Posterior vena cava (tissue), 2 donors: Measurements from ENCODE around the gene HERC4. TPM values are rescaled to one million over a fixed set of nuclear protein-coding genes. Genes with fewer than 3 reads are reported as not detected.
"Not testable (repeated sequence)": the region's sequence is repeated elsewhere in the genome, so short reads cannot be mapped to it uniquely, and the experiment has no call there.

Source experiments
- DNase-seq: peaks from one replicate; pipeline ENCODE4 v3.0.0-alpha.2; 2020; ENCODE audit warnings: low spot score
- intact Hi-C, 2 donors: fragments of 100-400 bp; cut with DNase I; formaldehyde crosslinking; loops; one replicate each; pipeline versions ENCODE4 v1.14.1 to v1.14.2; 2022 to 2023
- total RNA-seq, 2 donors: library from RNA; stranded (reverse); fragmentation: NEBNext Ultra II Directional; extraction: Animal tissue kit (Norgen Biotek cat#: 25700); gene quantifications; one replicate each; pipeline ENCODE4 v1.2.1, GENCODE V29; 2021
- donor health status: DM: yes; HTN: yes; CAD: no.
- donor health status: DM: yes; HTN: yes; CAD: no.

Gene HERC4
- total RNA-seq, 2 donors from 2014 or later, result 50.4 to 72.0 TPM

DNA sequence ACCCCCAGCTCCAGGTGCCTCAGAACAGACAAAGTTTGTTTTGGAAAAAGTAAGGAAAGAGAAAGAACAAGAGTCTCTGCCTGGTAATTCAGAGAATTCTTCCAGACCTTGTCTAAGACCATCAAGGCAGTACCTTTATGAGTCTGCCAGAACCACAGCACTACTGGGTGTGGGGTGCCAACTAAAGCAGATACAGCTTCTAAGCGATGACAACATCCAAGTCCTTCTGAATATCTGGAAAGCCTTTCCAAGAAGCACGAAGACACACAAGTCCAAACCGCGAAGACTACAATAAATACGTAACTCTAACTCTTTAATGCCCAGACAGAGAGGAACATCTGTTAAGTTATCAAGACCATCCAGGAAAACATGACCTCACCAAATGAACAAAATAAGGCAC lies 96.3 kb downstream of the HERC4 start:
- intact Hi-C loops, result no loop called here
- no peak for DNase-seq

DNA sequence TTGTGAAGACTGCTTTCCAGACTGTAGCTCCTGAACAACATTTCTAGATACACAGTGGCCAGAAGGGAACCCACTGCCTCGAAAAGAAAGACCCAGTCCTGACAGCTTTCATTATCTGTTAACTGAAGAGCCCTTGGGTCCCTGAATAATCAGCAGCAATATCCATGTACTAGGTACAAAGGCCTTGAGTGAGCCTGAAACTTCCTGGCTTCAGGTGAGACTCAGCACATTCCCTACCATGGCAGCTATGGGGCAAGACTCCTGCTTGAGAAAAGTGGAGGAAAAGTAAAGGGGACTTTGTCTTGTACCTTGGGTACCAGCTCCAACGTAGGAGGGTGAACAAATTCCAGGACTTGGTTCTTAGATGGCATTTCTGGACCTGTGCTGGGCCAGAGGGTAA lies 97.8 kb downstream of the HERC4 start:
- intact Hi-C loops, result no loop called here
- no peak for DNase-seq

DNA sequence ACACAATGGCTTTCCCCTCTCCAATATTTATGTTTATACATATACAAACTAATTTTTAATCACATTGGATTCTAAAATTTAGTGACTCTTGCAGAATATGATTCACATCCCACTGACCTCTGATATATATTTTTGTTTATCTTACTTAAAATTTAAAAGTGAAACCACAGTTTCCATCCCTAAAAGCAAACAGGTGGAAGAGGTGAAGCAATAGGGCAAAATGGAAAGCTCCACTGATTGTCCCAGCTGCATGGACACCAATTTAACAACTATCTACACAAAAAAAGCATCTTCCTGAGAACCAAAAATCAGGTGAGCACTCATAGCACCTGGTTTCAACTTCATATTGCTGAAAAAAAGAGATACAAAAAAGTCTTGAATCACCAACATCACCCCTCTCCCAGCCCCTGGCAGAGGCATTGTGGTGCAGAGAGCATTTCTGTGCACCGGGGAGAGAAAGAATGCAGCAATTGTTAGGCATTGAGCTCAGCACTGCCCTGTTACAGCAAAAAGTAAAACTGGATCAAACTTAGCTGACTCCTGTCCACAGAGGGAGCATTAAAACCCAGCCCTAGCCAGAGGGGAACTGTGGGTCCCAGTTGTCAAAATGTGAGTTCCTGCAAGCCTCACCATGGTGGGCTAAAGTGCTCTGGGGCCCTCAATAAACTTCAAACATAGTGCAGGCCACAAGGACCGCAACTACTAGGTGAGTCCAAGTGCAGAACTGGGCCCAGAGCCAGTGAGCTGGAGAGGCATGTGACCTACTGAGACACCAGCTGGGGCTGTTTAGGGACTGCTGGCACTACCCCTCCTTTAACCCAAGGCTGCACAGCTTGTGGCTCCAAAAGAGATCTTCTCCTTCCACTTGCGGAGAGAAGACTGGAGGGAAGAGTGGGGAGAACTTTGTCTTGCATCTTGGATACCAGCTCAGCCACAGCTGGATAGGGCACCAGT lies 98.5 kb downstream of the HERC4 start:
- DNase-seq, result no peak
- intact Hi-C loops, result no loop called here

DNA sequence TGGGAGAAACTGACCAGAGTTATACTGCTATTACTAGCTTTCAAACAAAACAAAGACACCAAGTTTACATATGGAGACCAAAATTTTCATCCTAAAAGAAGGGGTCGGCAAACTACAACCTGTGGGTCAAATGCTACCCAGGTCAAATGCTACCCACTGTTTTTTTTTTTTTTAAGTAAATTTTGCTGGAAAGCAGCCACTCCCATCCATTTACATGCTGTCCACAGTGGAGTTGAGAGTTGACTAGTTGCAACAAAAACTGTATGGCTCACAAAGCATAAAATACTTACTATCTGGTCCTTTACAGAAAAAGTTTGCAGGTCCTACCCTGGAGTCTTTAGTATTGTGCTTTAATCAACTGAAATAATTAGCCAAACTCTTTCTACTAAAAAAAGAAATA lies 99.2 kb downstream of the HERC4 start:
- intact Hi-C loops, result no loop called here
- no peak for DNase-seq

DNA sequence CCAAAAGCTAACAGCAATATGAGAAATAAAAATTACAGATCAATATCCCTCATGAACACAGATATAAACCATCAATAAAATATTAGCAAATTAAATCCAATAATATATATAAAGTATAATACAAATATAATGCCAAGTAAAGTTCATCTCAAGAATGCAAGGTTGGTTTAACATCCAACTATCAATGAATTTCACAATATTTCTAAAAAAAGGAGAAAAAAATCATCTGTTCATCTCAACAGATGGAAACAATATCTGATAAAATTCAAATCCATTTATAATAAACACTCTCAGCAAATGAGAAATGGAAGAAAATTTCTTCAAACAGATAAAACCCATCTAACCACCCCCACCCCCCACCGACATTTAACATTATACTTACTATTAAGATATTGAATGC lies 103.8 kb downstream of the HERC4 start:
- intact Hi-C loops, result no loop called here
- no peak for DNase-seq

DNA sequence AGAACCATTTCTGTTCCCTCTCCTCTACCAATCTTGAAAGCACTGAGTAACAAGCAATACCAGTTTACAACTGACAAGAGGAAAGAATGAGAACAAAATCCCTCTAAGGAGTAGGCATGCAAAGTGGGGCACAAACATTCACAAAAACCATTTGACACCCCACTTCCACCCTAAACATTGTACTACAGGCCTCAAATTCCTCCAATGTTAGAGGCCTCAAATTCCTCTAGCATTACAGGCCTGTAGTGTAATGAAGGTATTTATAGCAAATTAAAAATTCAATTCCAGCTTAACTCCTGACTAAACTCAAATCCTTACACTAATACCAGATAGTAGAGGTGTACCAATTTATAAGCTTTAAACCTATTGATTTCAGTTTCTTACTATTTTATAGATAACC lies 105.2 kb downstream of the HERC4 start:
- no peak for DNase-seq
- intact Hi-C loops, result no loop called here

DNA sequence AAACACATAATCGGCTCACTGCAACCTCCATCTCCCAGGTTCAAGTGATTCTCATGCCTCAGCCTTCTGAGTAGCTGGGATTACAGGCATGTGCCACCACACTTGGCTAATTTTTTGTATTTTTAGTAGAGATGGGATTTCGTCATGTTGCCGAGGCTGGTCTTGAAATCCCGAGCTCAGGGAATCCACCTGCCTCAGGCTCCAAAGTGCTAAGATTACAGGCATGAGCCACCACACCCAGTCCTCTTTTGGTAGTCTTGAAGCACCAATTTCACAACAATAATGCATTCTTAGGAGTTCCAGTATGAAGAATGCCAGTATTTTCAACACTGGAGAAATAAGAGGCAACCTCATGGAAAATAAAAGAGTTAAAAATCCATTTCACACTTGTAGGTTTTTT lies 109.0 kb downstream of the HERC4 start:
- DNase-seq, intact Hi-C loops: not testable (repeated sequence)

DNA sequence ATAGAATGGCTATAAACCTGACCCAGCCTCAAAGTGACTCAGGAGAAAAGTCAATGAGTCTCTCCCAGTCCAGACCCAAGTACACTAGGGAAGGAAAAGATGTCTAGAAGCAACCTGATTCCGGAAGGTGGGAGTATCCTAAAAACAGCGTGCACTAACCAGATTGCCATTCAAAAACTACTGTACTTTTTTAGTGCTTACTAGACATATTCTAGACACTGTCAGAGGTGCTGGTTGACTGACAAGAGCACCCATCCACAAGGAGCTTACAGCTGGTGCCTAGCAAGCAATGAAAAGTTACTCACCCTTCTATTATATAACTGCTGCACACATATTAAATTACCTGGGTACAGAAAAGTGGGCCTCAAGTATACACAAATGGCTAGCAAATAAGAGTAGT lies 109.6 kb downstream of the HERC4 start:
- intact Hi-C loops, result no loop called here
- no peak for DNase-seq

DNA sequence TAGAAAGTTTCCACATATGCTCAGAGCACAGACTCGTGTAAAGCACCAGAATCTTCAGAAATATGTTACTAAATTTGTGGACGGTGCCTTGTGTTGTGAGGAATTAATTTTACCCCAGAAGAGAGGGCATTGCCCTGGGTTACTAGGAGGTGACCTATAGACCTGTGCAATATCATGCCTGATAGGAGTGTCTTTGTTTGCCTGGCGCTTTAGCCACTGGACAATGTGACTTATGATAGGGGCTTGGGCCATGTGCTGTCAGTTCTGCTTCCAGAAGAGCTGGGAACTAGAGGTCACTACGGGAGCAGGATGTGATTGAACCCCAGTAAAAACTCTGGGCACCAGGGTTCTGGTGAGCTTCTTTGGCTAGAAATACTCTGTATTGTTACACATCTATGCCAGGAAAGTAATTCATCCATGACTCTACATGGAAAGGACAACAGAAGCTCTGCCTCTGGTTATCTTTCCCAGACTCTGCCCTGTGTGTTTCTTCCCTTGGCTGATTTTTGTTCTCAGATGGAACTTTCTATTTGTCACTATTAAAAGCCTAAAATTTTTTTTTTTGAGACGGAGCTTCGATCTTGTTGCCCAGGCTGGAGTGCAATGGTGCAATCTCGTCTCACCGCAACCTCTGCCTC lies 115.1 kb downstream of the HERC4 start:
- intact Hi-C loops, result loop anchor here in 1 of 2 donors (10.0 kb wide), 1 partner anchor 775 kb away; no protein-coding TSS in a partner anchor
- DNase-seq, result no peak

DNA sequence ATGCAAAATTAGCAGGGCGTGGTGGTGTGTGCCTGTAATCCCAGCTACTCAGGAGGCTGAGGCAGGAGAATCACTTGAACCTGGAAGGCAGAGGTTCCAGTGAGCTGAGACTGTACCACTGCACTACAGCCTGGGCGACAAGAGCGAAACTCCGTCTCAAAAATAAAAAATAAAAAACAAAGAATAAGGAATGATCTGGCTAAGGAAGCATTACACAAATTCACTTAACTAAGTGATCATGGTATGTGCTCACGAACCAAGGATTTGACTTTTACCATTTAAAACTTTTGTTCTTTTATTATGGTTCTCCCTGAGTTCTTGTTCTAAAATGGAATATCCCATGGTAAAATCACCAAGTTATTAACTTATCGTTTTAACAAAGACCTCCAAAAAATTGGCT lies 119.5 kb downstream of the HERC4 start:
- intact Hi-C loops, result loop anchor here in 1 of 2 donors (10.0 kb wide), 1 partner anchor 779 kb away; no protein-coding TSS in a partner anchor
- no peak for DNase-seq

DNA sequence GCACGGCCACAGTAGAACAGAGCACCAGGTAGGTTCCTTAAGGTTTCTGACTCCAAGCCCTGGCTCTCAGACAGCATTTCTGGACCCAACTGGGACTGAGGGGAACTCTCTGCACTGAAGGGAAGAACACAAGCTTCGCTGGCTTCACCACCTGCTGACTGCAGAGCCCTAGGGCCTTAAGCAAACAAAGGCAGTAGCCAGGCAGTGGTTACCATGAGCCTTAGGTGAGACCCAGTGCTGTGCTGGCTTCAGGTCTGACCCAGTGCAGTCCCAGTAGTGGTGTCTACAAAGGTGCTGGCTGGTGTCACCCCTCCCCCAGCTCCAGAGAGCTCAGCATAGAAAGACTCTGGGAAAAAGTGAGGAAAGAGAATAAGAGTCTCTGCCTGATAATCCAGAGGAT lies 131.2 kb downstream of the HERC4 start:
- intact Hi-C loops, result no loop called here
- DNase-seq, result no peak

DNA sequence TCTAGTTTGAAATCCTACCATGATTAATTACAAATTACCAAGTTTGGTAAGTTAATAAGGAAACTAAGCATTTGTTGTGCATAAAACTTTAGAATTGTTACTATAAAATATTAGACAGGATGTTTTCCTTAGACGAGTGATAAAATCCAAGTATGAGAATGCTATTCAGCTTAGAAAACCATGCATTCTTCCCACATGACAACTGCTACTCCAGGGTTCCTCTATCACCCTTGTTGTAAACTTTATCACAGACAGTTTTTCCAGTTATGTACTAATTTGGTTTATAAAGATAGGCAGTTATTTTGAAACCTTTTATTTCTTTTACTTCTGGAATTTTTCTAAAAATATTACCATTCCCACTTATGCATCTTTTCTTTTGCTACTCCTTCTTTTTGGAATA lies 138.7 kb downstream of the HERC4 start:
- intact Hi-C loops, result no loop called here

DNA sequence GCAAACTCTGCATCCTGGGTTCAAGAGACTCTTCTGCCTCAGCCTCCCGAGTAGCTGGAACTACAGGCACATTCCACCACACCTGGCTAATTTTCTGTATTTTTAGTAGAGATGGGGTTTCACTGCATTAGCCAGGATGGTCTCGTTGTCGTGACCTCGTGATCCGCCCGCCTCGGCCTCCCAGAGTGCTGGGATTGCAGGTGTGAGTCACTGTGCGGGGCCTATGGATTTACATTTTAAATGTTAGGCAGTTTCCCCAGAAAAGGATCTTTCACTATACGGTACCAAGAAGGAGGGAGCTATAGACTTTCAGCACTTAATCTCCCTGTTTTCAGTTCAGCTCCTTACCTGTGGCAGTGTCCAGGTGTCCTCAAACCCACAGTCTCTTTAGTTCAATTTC lies 139.9 kb downstream of the HERC4 start:
- no peak for DNase-seq
- intact Hi-C loops, result no loop called here

More for the DNA sequence above, 138.7 kb downstream of the HERC4 start:
- DNase-seq, result no peak

DNA sequence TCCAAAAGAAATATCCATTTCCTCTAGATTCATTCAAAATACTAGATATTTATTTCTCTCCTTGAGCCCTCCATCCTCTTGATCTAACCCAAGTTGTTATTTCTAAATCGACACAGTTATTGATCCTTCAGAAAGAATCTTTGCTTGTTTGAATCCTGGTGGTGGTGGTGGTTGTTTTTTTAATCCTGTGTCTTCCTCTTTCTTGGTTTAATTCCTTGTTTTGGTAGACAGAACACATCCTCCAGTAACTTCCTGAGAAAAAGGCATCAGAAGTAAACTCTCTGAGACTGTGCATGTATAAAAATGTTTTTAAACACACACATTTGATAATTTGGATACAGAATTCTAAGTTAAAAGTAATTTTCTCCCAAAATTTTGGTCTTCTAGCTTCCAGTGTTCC lies 140.7 kb downstream of the HERC4 start:
- intact Hi-C loops, result no loop called here
- no peak for DNase-seq

DNA sequence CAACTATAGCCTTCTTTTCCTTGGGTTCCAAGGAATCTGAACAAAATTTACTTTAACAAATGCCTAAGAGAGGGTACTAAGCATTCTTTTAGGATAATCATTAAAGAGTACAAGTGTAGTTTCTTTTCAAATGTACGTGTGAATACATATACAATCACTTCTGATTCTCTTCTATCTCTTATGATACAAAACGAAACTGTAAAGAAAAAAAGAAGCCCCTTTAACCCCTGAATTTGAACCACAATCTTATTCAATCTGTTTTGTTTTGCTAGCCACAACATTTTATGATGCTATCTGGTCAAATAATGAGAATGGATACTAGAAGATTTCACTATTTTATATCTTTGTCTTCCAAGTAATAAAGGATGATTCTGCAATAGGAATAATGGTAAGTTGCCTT lies 141.9 kb downstream of the HERC4 start:
- intact Hi-C loops, result no loop called here
- DNase-seq, result no peak

DNA sequence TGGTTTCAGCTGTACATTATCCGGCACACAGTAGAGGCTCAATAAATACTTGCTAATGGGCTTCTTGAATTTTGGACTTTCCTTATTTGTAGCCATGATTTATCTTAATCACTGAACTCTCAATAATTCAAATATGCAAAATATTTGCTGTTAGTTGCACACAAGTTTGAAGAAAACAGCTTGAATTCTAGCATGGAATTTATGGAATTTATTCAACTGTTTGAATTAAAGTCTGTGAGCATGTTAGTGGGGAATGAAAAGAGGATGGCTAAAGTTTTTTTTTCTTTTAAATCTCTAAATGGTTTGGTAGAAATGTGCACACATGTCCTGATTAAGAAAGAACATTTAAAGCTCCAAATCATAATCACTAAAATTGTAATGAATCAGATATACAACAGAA lies 148.1 kb downstream of the HERC4 start:
- no peak for DNase-seq
- intact Hi-C loops, result no loop called here

DNA sequence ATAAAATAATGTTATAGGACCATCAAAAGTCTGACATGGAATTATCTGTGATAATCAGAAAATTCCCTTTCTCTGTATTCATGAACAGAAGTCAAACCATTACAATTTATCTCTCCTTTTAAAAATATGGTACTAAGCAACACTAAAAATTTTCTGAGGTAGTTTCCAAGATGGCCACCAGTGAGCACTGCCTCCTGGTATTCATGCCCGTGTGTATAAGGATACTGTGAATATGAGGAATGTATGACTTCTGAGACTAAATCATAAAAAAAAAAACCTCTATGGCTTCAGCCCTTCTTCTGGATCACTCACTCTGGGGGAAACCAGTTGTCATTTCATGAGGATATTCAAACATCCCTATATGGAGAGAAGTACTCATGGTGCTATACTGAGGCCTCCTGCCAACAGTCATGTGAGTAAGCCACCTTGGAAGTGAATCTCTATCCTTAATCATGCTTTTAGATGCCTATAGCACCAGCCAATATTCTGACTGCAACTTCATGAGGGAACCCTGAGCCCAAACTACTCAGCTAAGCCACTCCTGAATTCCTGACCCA lies 149.6 kb downstream of the HERC4 start:
- intact Hi-C loops, result no loop called here

DNA sequence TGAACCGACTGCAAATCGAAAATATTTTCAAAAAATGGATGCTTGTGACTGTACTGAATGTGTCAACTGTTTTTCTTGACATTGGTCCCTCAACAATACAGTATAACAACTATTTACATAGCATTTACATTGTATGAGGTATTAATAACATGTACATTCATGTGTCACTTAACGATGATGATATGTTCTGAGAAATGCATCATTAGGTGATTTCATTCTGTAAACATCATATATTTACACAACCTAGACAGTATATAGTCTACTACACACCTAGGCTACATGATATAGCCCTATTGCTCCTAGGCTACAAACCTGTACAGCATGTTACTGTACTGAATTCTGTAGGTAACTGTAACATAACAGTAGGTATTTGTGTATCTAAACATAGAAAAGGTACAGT lies 150.9 kb downstream of the HERC4 start:
- intact Hi-C loops, result no loop called here
- no peak for DNase-seq

More for the DNA sequence above, 149.6 kb downstream of the HERC4 start:
- DNase-seq, result no peak

DNA sequence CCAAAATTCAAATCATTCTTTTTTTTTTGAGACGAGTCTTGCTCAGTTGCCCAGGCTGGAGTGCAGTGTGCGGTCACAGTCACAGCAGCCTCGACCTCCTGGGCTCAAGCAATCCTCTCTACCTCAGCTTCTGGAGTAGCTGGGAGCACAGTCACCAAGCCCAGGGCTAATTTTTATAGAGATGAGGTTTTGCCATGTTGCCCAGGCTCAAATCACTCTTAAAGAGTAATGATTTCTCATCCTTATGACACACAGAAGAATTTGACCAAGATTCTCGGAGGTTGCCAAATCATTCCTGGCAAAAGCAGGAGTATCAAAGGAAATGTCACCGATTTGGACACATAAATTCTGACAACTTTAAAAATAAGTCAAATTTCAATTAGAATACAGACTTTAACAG lies 151.5 kb downstream of the HERC4 start:
- intact Hi-C loops, result no loop called here
- DNase-seq, result no peak

DNA sequence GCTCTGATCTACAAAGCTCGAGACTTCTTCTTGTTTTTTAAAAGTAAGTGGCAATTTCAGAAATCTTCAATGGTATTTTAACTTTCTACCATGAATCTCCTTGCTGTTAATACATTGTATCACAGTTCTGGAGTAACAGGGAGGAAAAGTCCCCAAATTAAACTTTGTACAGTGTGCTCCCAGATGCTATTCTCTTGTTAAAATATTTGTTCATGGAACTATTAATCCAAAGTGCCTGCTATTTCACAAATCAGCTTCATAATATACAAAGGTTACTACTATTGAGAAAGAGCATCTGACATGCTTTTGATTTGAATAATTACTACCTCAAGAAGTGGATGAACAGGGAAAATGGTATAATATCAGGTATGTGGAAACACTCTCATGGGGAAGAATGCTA lies 154.0 kb downstream of the HERC4 start:
- no peak for DNase-seq
- intact Hi-C loops, result no loop called here
